Stomach (tissue), 4 donors: ENCODE measurements around the gene PPIH.

Source experiments
- CTCF ChIP-seq, 7 experiments: fragments of 450-650 bp in 4 of 7; fragments of 200-600 bp in 3 of 7; sonication (generic) in 3 of 7; IDR thresholded peaks; one replicate each; pipeline ENCODE4 v1.5.1; 2016 to 2019; ENCODE audit warnings: antibody characterized with exemption in 7 of 7, control low read depth in 2 of 7, mild to moderate bottlenecking in 1 of 7
- EP300 ChIP-seq: sonication (generic); formaldehyde crosslinking; IDR thresholded peaks from one replicate; pipeline ENCODE4 v1.6.1; 2017; ENCODE audit warnings: antibody characterized with exemption
- POLR2A ChIP-seq, 4 donors: fragments of 450-650 bp; IDR thresholded peaks; one replicate each; pipeline ENCODE4 v1.6.1; 2016; ENCODE audit warnings: antibody characterized with exemption in 4 of 4, control low read depth in 2 of 4, mild to moderate bottlenecking in 1 of 4, moderate library complexity in 1 of 4
- POLR2AphosphoS5 ChIP-seq, 3 donors: sonication (generic); formaldehyde crosslinking; IDR thresholded peaks; one replicate each; pipeline ENCODE4 v1.6.1; 2016; ENCODE audit warnings: antibody characterized with exemption in 3 of 3

DNA sequence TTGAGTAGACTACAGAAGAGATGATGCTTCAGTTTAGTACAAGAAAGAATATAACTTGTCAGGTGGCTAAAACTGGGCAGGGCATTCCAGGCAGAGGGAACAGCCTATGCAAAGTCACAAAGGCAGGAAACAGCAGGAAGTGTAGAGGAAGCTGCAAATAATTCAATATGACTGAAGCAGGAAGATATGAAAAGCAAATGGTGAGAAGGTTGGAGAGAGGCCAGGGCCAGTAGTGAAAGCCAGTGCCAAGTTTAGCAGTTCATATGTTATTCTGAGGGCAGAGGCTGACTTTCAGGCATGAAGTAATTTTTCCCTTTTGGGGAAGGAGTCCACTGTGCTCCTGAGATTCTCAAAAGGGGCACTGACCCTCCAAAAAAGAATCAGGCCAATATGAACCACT lies 16.0 kb downstream of the PPIH start:
- TF ChIP-seq CTCF (IDR thresholded peaks at IDR 0.05), result no peak
- no peak for TF ChIP-seq EP300
- no peak for TF ChIP-seq POLR2AphosphoS5 (IDR thresholded peaks at IDR 0.05)
- TF ChIP-seq POLR2A (IDR thresholded peaks at IDR 0.05), result no peak
